ENCODE measurements around the gene MCTP2.
"Not testable (repeated sequence)": the region's sequence is repeated elsewhere in the genome, so short reads cannot be mapped to it uniquely, and the experiment has no call there.

The MCTP2 gene

GRCh38 chr15:94236608-94237007 is 5.2 kb downstream of the MCTP2 start:
- no peak for DNase-seq (ENCODE audit: low spot score)

- no peak for DNase-seq (ENCODE audit: low spot score)
Observed at GRCh38 chr15:94237903-94238302, 6.5 kb downstream of the MCTP2 start.

GRCh38 chr15:94238539-94239118 is 7.3 kb downstream of the MCTP2 start:
- DNase-seq (ENCODE audit: low spot score): no peak

GRCh38 chr15:94239474-94239873 is 8.1 kb downstream of the MCTP2 start:
- no peak for DNase-seq (ENCODE audit: low spot score)

- DNase-seq (ENCODE audit: low spot score): no peak
Observed at GRCh38 chr15:94240480-94240879, 9.1 kb downstream of the MCTP2 start.

GRCh38 chr15:94242257-94242656 is 10.9 kb downstream of the MCTP2 start:
- DNase-seq (ENCODE audit: low spot score): no peak

GRCh38 chr15:94243003-94243402 is 11.6 kb downstream of the MCTP2 start:
- DNase-seq (ENCODE audit: low spot score): not testable (repeated sequence)

- DNase-seq (ENCODE audit: low spot score): no peak
Observed at GRCh38 chr15:94243418-94243817, 12.1 kb downstream of the MCTP2 start.

GRCh38 chr15:94246016-94246415 is 14.7 kb downstream of the MCTP2 start:
- no peak for DNase-seq (ENCODE audit: low spot score)

- no peak for DNase-seq (ENCODE audit: low spot score)
Observed at GRCh38 chr15:94247789-94248638, 16.7 kb downstream of the MCTP2 start.

- DNase-seq (ENCODE audit: low spot score): no peak
Observed at GRCh38 chr15:94250801-94251200, 19.4 kb downstream of the MCTP2 start.

- no peak for DNase-seq (ENCODE audit: low spot score)
Observed at GRCh38 chr15:94252223-94252766, 20.9 kb downstream of the MCTP2 start.

- DNase-seq (ENCODE audit: low spot score): no peak
Observed at GRCh38 chr15:94252906-94253491, 21.6 kb downstream of the MCTP2 start.

- DNase-seq (ENCODE audit: low spot score): no peak
Observed at GRCh38 chr15:94253742-94254141, 22.4 kb downstream of the MCTP2 start.

GRCh38 chr15:94255540-94255939 is 24.2 kb downstream of the MCTP2 start:
- no peak for DNase-seq (ENCODE audit: low spot score)

- no peak for DNase-seq (ENCODE audit: low spot score)
Observed at GRCh38 chr15:94256511-94256910, 25.1 kb downstream of the MCTP2 start.

- not testable (repeated sequence) for DNase-seq (ENCODE audit: low spot score)
Observed at GRCh38 chr15:94257776-94258175, 26.4 kb downstream of the MCTP2 start.

- DNase-seq (ENCODE audit: low spot score): no peak
Observed at GRCh38 chr15:94258246-94258645, 26.9 kb downstream of the MCTP2 start.

- no peak for DNase-seq (ENCODE audit: low spot score)
Observed at GRCh38 chr15:94259121-94259751, 27.9 kb downstream of the MCTP2 start.

GRCh38 chr15:94259863-94260262 is 28.5 kb downstream of the MCTP2 start:
- DNase-seq (ENCODE audit: low spot score): no peak

GRCh38 chr15:94262201-94262600 is 30.8 kb downstream of the MCTP2 start:
- DNase-seq (ENCODE audit: low spot score): no peak

Data from kidney capillary endothelial cell (primary cell).